Measurements from ENCODE around the gene LIPA. TPM values are rescaled to one million over a fixed set of nuclear protein-coding genes. Genes with fewer than 3 reads are reported as not detected.
"Not testable (repeated sequence)": the region's sequence is repeated elsewhere in the genome, so short reads cannot be mapped to it uniquely, and the experiment has no call there.

LIPA gene
- total and polyA plus RNA-seq, 2 of the 4 experiments (the other 2 are of a cell fraction), result 23.1 to 31.9 TPM

DNA sequence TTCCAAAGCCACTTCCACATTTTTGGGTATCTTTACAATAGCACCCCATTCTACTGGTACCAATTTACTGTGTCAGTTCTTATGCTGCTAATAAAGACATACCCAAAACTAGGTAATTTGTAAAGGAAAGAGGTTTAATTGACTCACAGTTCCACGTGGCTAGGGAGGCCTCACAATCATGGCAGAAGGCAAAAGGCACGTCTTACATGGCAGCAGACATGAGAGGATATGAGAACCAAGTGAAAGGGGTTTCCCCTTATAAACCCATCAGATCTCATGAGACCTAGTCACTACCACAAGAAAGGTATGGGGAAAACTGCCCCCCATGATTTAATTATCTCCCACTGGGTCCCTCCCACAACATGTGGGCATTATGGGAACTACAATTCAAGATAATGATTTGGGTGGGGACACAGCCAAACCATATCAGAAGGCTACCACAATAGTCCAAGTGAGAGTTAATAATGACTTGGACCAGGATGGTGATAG is 3.6 kb upstream of the LIPA start:
- H2BK20ac ChIP-seq (ENCODE audit: low read depth, low read length); intact Hi-C loops (cut with micrococcal nuclease); H3K56ac ChIP-seq (ENCODE audit: extremely low read depth, insufficient read depth, low read length); CTCF ChIA-PET; H3K9me3 ChIP-seq (ENCODE audit: control insufficient read depth, insufficient read depth, low read length); BruUV-seq (replicated peaks); DNase-seq; H2AK9ac ChIP-seq (replicated peaks; ENCODE audit: low read depth, low read length, poor library complexity); H4K91ac ChIP-seq (ENCODE audit: insufficient read depth, low read depth, low read length); H3K9me1 ChIP-seq (ENCODE audit: insufficient read depth, low read length); H2AK5ac ChIP-seq (ENCODE audit: low read depth, low read length); H4K5ac ChIP-seq (ENCODE audit: low read depth, low read length); H2BK5ac ChIP-seq (ENCODE audit: low read depth, low read length, poor library complexity, severe bottlenecking); H3K27me3 ChIP-seq (ENCODE audit: control insufficient read depth, insufficient read depth, low read length); ATAC-seq (ENCODE audit: low read depth); H3K4me2 ChIP-seq (ENCODE audit: low read depth, low read length); H4K20me1 ChIP-seq (ENCODE audit: insufficient read depth, low read length); H3K14ac ChIP-seq (replicated peaks; ENCODE audit: low read depth, low read length); POLR2A ChIA-PET (ENCODE audit: unreplicated experiment); H3K4ac ChIP-seq (ENCODE audit: low read depth, low read length); H4K8ac ChIP-seq (ENCODE audit: low read depth in 2 of 2, low read length in 2 of 2); H2BK15ac ChIP-seq (ENCODE audit: low read depth, low read length); H3K23ac ChIP-seq (ENCODE audit: low read depth, low read length); H3K18ac ChIP-seq (ENCODE audit: low read depth, low read length); dilution Hi-C loops (cut with HindIII; ENCODE audit: low sequenced_read_pairs, unreplicated experiment); H3K4me3 ChIP-seq (ENCODE audit: insufficient read depth, low read depth, low read length); H3K79me1 ChIP-seq (ENCODE audit: low read depth in 1 of 2, low read length in 2 of 2); H3K27ac ChIP-seq (ENCODE audit: insufficient read depth, low read length); H3K36me3 ChIP-seq (ENCODE audit: control insufficient read depth, insufficient read depth, low read length); H2AFZ ChIP-seq (replicated peaks; ENCODE audit: low read length, poor library complexity); H3K9ac ChIP-seq (ENCODE audit: low read depth, low read length); H2BK120ac ChIP-seq (ENCODE audit: low read depth, low read length); H3K4me1 ChIP-seq (ENCODE audit: control insufficient read depth, insufficient read depth, low read length): not testable (repeated sequence)
- WGBS, 2 experiments (ENCODE audit: extremely low coverage in 2 of 2, insufficient read length in 1 of 2), result no CpG with 5 or more reads among the region's 2 CpGs
- in situ Hi-C loops (cut with MboI; ENCODE audit: low sequenced_read_pairs), result loop anchor here (5.0 kb wide), 1 partner anchor 302 kb away; no protein-coding TSS in a partner anchor

Data from IMR-90 (cell line).